Breast epithelium (tissue), 4 donors: ENCODE results near the gene IL5RA. TPM values are rescaled to one million over a fixed set of nuclear protein-coding genes. Genes with fewer than 3 reads are reported as not detected.

Source experiments
- DNase-seq, 2 donors: peaks; one replicate each; pipeline ENCODE4 v3.0.0-alpha.2; 2019; ENCODE audit warnings: low spot score in 2 of 2
- H3K27ac ChIP-seq, 2 donors: fragments of 200-600 bp; sonication (generic) in 1 of 2; one replicate each; pipeline ENCODE4 v1.5.1; 2016 to 2019; ENCODE audit warnings: mild to moderate bottlenecking in 1 of 2
- H3K27me3 ChIP-seq, 2 donors: fragments of 200-600 bp; sonication (generic) in 1 of 2; one replicate each; pipeline versions ENCODE4 v1.5.1 to v1.6.0; 2017 to 2019; ENCODE audit warnings: control low read depth in 1 of 2, mild to moderate bottlenecking in 1 of 2
- H3K36me3 ChIP-seq: fragments of 200-600 bp; one replicate; pipeline ENCODE4 v1.5.1; 2019
- H3K4me1 ChIP-seq, 2 donors: fragments of 200-600 bp; sonication (generic); one replicate each; pipeline ENCODE4 v1.5.1; 2016 to 2019; ENCODE audit warnings: control low read depth in 1 of 2
- H3K4me3 ChIP-seq, 3 donors: fragments of 200-600 bp; sonication (generic); 1 replicate in 2 of 3; 2 replicates in 1 of 3; pipeline ENCODE4 v1.5.1; 2016 to 2019; ENCODE audit warnings: mild to moderate bottlenecking in 3 of 3, moderate library complexity in 2 of 3
- H3K9me3 ChIP-seq, 2 donors: fragments of 200-600 bp; sonication (generic) in 1 of 2; one replicate each; pipeline ENCODE4 v1.5.1; 2016 to 2019; ENCODE audit warnings: control low read depth in 1 of 2
- CTCF ChIP-seq, 3 donors: fragments of 450-650 bp; IDR thresholded peaks; one replicate each; pipeline ENCODE4 v1.5.1; 2016 to 2017; ENCODE audit warnings: antibody characterized with exemption in 3 of 3, mild to moderate bottlenecking in 3 of 3, moderate library complexity in 3 of 3
- POLR2A ChIP-seq: fragments of 450-650 bp; IDR thresholded peaks from one replicate; pipeline ENCODE4 v1.6.1; 2016; ENCODE audit warnings: antibody characterized with exemption, mild to moderate bottlenecking, moderate library complexity
- POLR2AphosphoS5 ChIP-seq, 3 donors: sonication (generic); formaldehyde crosslinking; IDR thresholded peaks; one replicate each; pipeline ENCODE4 v1.6.1; 2017; ENCODE audit warnings: antibody characterized with exemption in 3 of 3
- intact Hi-C: fragments of 100-400 bp; cut with DNase I; formaldehyde crosslinking; loops from one replicate; pipeline ENCODE4 v1.15.1; 2023; ENCODE audit warnings: low total_unique reads
- total RNA-seq, 3 donors: library from RNA; depleted of rRNA; stranded (reverse); fragments of >200 nt; gene quantifications; one replicate each; pipeline ENCODE4 v1.1.0, GENCODE V29; 2016

Gene IL5RA
- total RNA-seq, 3 donors from 2014 or later, result 0.48 to 0.98 TPM; not detected in 1

GRCh38 chr3:3145831-3146230, 35.7 kb upstream of the IL5RA start:
- H3K9me3 ChIP-seq, result no peaks in the 10 kb centered on the region
- no peak for DNase-seq
- H3K4me3 ChIP-seq, result no peak overlapping the region
- intact Hi-C loops, result no loop called here
- TF ChIP-seq POLR2AphosphoS5 (IDR thresholded peaks at IDR 0.05), result no peak
- no peak for TF ChIP-seq CTCF (IDR thresholded peaks at IDR 0.05)
- no peak for TF ChIP-seq POLR2A
- peaks cover 4% of the 10 kb centered on the region for H3K36me3 ChIP-seq
- H3K4me1 ChIP-seq, result no peaks in the 10 kb centered on the region
- no peak overlapping the region for H3K27ac ChIP-seq
- no peaks in the 10 kb centered on the region for H3K27me3 ChIP-seq

DNA sequence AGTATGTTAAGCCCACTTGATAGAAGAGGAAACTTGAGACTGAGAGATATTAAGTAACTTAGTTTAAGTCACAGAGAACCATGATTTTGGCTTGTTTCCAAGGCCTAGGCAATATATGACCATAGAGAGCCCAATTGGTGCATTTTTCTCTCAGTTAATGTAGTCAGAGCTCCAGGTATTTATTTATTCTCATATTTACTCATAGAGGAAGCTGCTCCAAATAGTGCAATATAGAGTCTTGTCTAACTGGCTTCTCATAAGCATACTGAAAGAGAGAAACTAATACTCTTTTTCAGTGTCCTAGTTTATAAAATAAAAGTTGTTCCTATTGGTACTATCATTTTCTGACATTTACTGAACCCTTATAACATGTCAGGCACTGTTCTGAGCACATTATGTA, 31.8 kb upstream of the IL5RA start:
- TF ChIP-seq POLR2A, result no peak
- TF ChIP-seq CTCF (IDR thresholded peaks at IDR 0.05), result no peak
- TF ChIP-seq POLR2AphosphoS5 (IDR thresholded peaks at IDR 0.05), result no peak
- H3K36me3 ChIP-seq, result peaks cover 4% of the 10 kb centered on the region
- intact Hi-C loops, result no loop called here
- H3K27ac ChIP-seq, result no peak overlapping the region
- H3K27me3 ChIP-seq, result no peaks in the 10 kb centered on the region
- DNase-seq, result no peak
- no peak overlapping the region for H3K4me3 ChIP-seq
- no peaks in the 10 kb centered on the region for H3K9me3 ChIP-seq
- H3K4me1 ChIP-seq, result no peaks in the 10 kb centered on the region

DNA sequence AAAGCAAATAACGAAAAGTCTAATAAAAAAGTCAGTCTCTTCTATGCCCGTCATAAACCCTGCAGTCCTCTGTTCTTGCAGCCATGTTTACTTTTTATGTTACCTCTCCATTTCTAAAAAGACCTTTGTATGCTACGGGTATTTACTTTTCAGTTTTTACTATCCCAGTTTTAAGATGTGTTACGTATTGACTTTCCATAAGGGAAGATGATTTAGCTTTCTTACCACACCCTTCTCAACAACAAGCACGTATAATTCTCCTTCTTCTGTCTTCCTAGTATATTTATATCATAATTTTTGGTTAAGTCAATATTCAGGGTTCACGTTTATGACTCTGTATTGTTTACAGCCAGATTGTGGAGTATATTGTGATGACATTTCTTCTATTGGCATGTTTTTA, 27.4 kb upstream of the IL5RA start:
- Histone ChIP-seq H3K27me3 (no peaks in the 10 kb centered on the region), H3K4me1 (no peaks in the 10 kb centered on the region), H3K9me3 (no peaks in the 10 kb centered on the region), H3K27ac (no peak overlapping the region), H3K4me3 (no peak overlapping the region), H3K36me3 (no peaks in the 10 kb centered on the region)
- TF ChIP-seq POLR2AphosphoS5 (IDR thresholded peaks at IDR 0.05), result no peak
- TF ChIP-seq POLR2A, result no peak
- no peak for TF ChIP-seq CTCF (IDR thresholded peaks at IDR 0.05)
- no peak for DNase-seq
- intact Hi-C loops, result no loop called here

DNA sequence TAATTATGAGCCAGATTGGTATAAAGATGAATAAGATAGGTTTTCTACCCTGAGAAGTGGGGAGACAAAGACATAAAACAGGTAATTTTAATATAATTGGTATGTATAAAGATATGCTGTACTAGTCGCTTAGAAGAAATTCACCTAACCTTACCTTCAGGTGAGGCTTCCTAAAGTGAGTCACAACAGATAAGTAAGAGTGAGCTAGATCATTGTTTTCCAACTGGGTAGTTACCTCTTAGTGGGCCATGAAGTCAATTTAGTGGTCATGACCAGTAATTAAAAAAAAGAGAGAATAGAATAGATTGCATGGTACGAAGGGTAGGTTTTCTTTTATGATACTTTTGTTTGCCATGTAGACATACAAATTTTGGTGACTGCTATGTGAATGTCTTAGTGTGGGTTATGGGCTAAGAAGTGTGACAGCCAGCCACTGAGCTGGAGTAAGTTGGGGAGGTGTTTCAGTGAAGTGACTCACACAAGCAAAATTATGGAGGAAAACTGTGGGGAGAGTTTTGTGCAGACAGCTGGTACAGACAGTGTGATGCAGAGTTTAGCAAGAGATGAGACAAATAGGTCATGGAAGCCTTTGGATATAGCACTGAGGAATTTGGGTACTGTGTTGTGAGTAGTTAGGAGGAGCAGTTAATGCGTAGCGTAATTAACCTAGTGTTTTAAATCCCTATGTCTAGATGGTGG, 24.7 kb upstream of the IL5RA start:
- H3K27ac ChIP-seq, result no peak overlapping the region
- H3K9me3 ChIP-seq, result no peaks in the 10 kb centered on the region
- no peak for DNase-seq
- H3K27me3 ChIP-seq, result no peaks in the 10 kb centered on the region
- H3K36me3 ChIP-seq, result no peaks in the 10 kb centered on the region
- H3K4me1 ChIP-seq, result no peaks in the 10 kb centered on the region
- TF ChIP-seq POLR2A (no peak), POLR2AphosphoS5 (IDR thresholded peaks at IDR 0.05) (no peak), CTCF (IDR thresholded peaks at IDR 0.05) (no peak)
- no peak overlapping the region for H3K4me3 ChIP-seq
- intact Hi-C loops, result no loop called here

- H3K9me3 ChIP-seq, result no peaks in the 10 kb centered on the region
- no peak overlapping the region for H3K27ac ChIP-seq
- no peak for DNase-seq
- H3K27me3 ChIP-seq, result no peaks in the 10 kb centered on the region
- H3K36me3 ChIP-seq, result no peaks in the 10 kb centered on the region
- no peaks in the 10 kb centered on the region for H3K4me1 ChIP-seq
- H3K4me3 ChIP-seq, result no peak overlapping the region
- TF ChIP-seq POLR2AphosphoS5 (IDR thresholded peaks at IDR 0.05) (no peak), POLR2A (no peak), CTCF (IDR thresholded peaks at IDR 0.05) (no peak)
- intact Hi-C loops, result no loop called here
Measured at GRCh38 chr3:3133500-3133899, 23.3 kb upstream of the IL5RA start.
